ENCODE measurements around the gene RANBP1. TPM values are rescaled to one million over a fixed set of nuclear protein-coding genes. Genes with fewer than 3 reads are reported as not detected.
A peak's percentile ranks its signal among the peaks of the same experiment; 100 is the strongest.

Gene RANBP1
- total and polyA plus RNA-seq, 9 of the 15 experiments (the other 6 are each of a cell fraction or from before 2014, with no cell fraction given), result 162 to 2,891 (median 1,289) TPM

DNA sequence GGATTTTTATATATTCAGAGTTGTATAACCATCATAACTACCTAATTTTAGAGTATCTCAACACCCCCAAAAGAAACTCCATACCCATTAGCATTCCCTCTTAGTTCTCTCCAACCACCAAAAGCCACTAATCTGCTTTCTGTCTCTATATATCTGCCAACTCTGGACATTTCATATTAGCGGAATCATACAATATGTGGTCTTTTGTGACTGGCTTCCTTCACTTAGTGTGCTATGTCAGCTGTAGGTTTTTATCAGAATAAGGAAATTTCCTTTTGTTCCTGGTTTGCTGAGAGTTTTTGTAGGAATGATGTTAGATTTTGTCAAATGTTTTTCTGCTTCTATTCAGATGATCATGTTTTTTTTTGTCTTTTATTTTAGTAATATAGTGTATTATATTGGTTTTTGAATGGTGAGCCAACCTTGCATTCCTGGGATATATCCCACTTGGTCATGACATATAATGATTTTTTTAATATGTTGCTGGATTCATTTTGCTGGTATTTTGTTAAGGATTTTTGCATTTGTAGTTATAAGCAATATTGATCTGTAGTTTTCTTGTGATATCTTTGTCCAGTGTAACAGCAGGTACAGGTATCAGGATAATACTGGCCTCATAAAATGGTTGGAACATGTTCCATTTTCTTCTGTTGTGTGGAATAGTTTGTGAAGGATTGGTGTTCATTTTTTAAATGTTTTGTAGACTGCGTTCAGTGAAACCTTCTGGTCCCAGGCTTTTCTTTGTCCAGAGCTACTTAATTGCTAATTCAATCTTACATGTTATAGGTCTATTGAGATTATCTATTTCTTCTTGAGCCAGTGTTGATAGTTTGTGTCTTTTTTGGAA is 19.1 kb upstream of the RANBP1 start:
- H3K36me3 ChIP-seq (ENCODE audit: control insufficient read depth, insufficient read depth, low read length), result peaks cover 96% of the 10 kb centered on the region
- H3K27ac ChIP-seq (ENCODE audit: extremely low read depth, low read depth, low read length), result no peak overlapping the region
- 99% methylated on average over 2 of the region's 2 CpGs for WGBS (ENCODE audit: insufficient coverage, low coverage, missing lambda C conversion rate)
- ChIA-PET POLR2A (interaction anchor here (1.0 to 19.4 kb wide), 7 partner anchors 14 to 109 kb away, joined by 3 to 513 read pairs (median 3); partner anchors contain the start of genes DGCR8, RANBP1 and TRMT2A), CTCF (ENCODE audit: low intra/inter-chr PET ratio) (interaction anchor here (0.6 kb wide), 1 partner anchor 15 kb away, joined by 5 read pairs; no protein-coding TSS in a partner anchor)
- H3K9ac ChIP-seq (ENCODE audit: insufficient read depth in 1 of 2, low read depth in 2 of 2, low read length in 2 of 2), result no peak overlapping the region
- H3K27me3 ChIP-seq (ENCODE audit: control insufficient read depth in 2 of 2, insufficient read depth in 2 of 2, low read length in 2 of 2), result no peaks in the 10 kb centered on the region
- no peak overlapping the region for H3K4me2 ChIP-seq (ENCODE audit: insufficient read depth, low read length)
- peaks cover 0 to 4% of the 10 kb centered on the region in 2 experiments; a peak in 1 of 5 replicates for H3K4me1 ChIP-seq (replicated peaks in 1 of 2; ENCODE audit: control insufficient read depth in 2 of 2, insufficient read depth in 2 of 2, low read length in 2 of 2)
- no peaks in the 10 kb centered on the region for H3K9me1 ChIP-seq (ENCODE audit: control insufficient read depth, insufficient read depth, low read length)
- no TSS peak for BruUV-seq (replicated peaks)
- in situ Hi-C loops (cut with MboI) (no loop called here), intact Hi-C loops (cut with micrococcal nuclease) (no loop called here)
- H2AFZ ChIP-seq (ENCODE audit: low read depth, low read length), result no peak overlapping the region
- DNase-seq (ENCODE audit: extremely low read depth in 1 of 4, low spot score in 3 of 4), result no peak
- H3K4me3 ChIP-seq, result no peak overlapping the region
- peaks cover 65% of the 10 kb centered on the region for H3K79me2 ChIP-seq (ENCODE audit: control insufficient read depth, insufficient read depth, low read length)
- peaks cover 8% of the 10 kb centered on the region; the same call in 1 of the 2 replicates for H4K20me1 ChIP-seq (replicated peaks; ENCODE audit: control insufficient read depth, insufficient read depth, low read length)
- no peak for ATAC-seq
- no peak for FAIRE-seq
- no peaks in the 10 kb centered on the region; the same call in 1 of the 2 replicates for H3K9me3 ChIP-seq (replicated peaks; ENCODE audit: control insufficient read depth, insufficient read depth, low read depth, low read length)
- TF ChIP-seq, protein P1, sequence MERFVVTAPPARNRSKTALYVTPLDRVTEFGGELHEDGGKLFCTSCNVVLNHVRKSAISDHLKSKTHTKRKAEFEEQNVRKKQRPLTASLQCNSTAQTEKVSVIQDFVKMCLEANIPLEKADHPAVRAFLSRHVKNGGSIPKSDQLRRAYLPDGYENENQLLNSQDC (CRISPR knock-in tag; IDR thresholded peaks at IDR 0.05), result 0 out of 2 replicates have a peak, but pooled peaks have one; percentile 60
- TF ChIP-seq, protein P2, sequence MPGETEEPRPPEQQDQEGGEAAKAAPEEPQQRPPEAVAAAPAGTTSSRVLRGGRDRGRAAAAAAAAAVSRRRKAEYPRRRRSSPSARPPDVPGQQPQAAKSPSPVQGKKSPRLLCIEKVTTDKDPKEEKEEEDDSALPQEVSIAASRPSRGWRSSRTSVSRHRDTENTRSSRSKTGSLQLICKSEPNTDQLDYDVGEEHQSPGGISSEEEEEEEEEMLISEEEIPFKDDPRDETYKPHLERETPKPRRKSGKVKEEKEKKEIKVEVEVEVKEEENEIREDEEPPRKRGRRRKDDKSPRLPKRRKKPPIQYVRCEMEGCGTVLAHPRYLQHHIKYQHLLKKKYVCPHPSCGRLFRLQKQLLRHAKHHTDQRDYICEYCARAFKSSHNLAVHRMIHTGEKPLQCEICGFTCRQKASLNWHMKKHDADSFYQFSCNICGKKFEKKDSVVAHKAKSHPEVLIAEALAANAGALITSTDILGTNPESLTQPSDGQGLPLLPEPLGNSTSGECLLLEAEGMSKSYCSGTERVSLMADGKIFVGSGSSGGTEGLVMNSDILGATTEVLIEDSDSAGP (CRISPR knock-in tag; IDR thresholded peaks at IDR 0.05), result 0 out of 2 replicates have a peak, but pooled peaks have one; percentile 34
- TF ChIP-seq ZFX (CRISPR knock-in tag; IDR thresholded peaks at IDR 0.05) (peak; percentile 11; the same call in 1 of the 2 replicates), BRD9 (IDR thresholded peaks at IDR 0.05; ENCODE audit: low read depth, partially characterized antibody) (peak; percentile 6), POLR2H (tag; IDR thresholded peaks at IDR 0.05; ENCODE audit: low read depth) (peak; percentile 68), CBX3 (IDR thresholded peaks at IDR 0.05; ENCODE audit: borderline replicate concordance in 1 of 2, low read length in 2 of 2) (peak in 1 of 2 experiments; percentile 17; a peak in 2 of 3 replicates), SP1 (CRISPR knock-in tag; IDR thresholded peaks at IDR 0.05) (0 out of 2 replicates have a peak, but pooled peaks have one; percentile 23), ZNF830 (CRISPR knock-in tag; IDR thresholded peaks at IDR 0.05) (no peak), ZNF699 (CRISPR knock-in tag; IDR thresholded peaks at IDR 0.05; ENCODE audit: insufficient replicate concordance) (peak; percentile 35), ETV6 (IDR thresholded peaks at IDR 0.05; ENCODE audit: borderline replicate concordance in 1 of 2, low read depth in 2 of 2, low read length in 1 of 2) (no peak), ETV6 (CRISPR knock-in tag; IDR thresholded peaks at IDR 0.05; ENCODE audit: borderline replicate concordance) (no peak), CHCHD3 (CRISPR knock-in tag; IDR thresholded peaks at IDR 0.05) (0 out of 2 replicates have a peak, but pooled peaks have one; percentile 77), SUPT5H (IDR thresholded peaks at IDR 0.05) (0 out of 2 replicates have a peak, but pooled peaks have one; percentile 20), ZNF311 (CRISPR knock-in tag; IDR thresholded peaks at IDR 0.05) (0 out of 2 replicates have a peak, but pooled peaks have one; percentile 29), NFATC3 (IDR thresholded peaks at IDR 0.05) (0 out of 2 replicates have a peak, but pooled peaks have one; percentile 13), RBFOX2 (IDR thresholded peaks at IDR 0.05; ENCODE audit: low read depth, low read length) (0 out of 2 replicates have a peak, but pooled peaks have one; percentile 19), NCOA6 (IDR thresholded peaks at IDR 0.05) (peak; percentile 35; the same call in 1 of the 2 replicates), ZFP30 (CRISPR knock-in tag; IDR thresholded peaks at IDR 0.05; ENCODE audit: borderline replicate concordance) (peak; percentile 17; the same call in 1 of the 2 replicates)

All from K562 (cell line).